Upper lobe of left lung (tissue), 6 donors: ENCODE measurements around the gene PRR5. TPM values are rescaled to one million over a fixed set of nuclear protein-coding genes. Genes with fewer than 3 reads are reported as not detected.

Source experiments
- ATAC-seq, 2 donors: fragments of 200-7000 bp; cut with Tn5 transposase; one replicate each; pipeline ENCODE4 v1.9.1; 2022; ENCODE audit warnings: mild to moderate bottlenecking in 2 of 2, moderate library complexity in 2 of 2; ENCODE audit not compliant: low FRiP score in 2 of 2
- DNase-seq, 2 donors: peaks; one replicate each; pipeline ENCODE4 v3.0.0-alpha.2; 2019 to 2020
- H3K27ac ChIP-seq, 4 donors: fragments of 200-600 bp; sonication (generic); one replicate each; pipeline ENCODE4 v1.5.1; 2016 to 2019
- H3K27me3 ChIP-seq, 4 donors: fragments of 200-600 bp; sonication (generic); one replicate each; pipeline ENCODE4 v1.5.1; 2017 to 2019
- H3K36me3 ChIP-seq, 4 donors: fragments of 200-600 bp; sonication (generic); one replicate each; pipeline ENCODE4 v1.5.1; 2016 to 2019
- H3K4me1 ChIP-seq, 4 donors: fragments of 200-600 bp; sonication (generic); one replicate each; pipeline ENCODE4 v1.5.1; 2018 to 2019
- H3K4me3 ChIP-seq, 4 donors: fragments of 200-600 bp; sonication (generic); one replicate each; pipeline ENCODE4 v1.5.1; 2017 to 2019; ENCODE audit warnings: mild to moderate bottlenecking in 2 of 4, moderate library complexity in 1 of 4
- H3K9me3 ChIP-seq, 4 donors: fragments of 200-600 bp; sonication (generic); one replicate each; pipeline ENCODE4 v1.5.1; 2018 to 2019
- CTCF ChIP-seq, 6 experiments: fragments of 450-650 bp in 4 of 6; fragments of 200-600 bp in 2 of 6; sonication (generic) in 2 of 6; IDR thresholded peaks; one replicate each; pipeline ENCODE4 v1.5.1; 2016 to 2019; ENCODE audit warnings: antibody characterized with exemption in 6 of 6
- EP300 ChIP-seq, 4 donors: sonication (generic); formaldehyde crosslinking; IDR thresholded peaks; one replicate each; pipeline ENCODE4 v1.5.1; 2017; ENCODE audit warnings: antibody characterized with exemption in 4 of 4, control low read depth in 2 of 4
- POLR2A ChIP-seq, 4 donors: fragments of 450-650 bp; IDR thresholded peaks; one replicate each; pipeline ENCODE4 v1.5.1; 2016 to 2017; ENCODE audit warnings: antibody characterized with exemption in 4 of 4, mild to moderate bottlenecking in 2 of 4
- POLR2AphosphoS5 ChIP-seq, 2 donors: sonication (generic); formaldehyde crosslinking; IDR thresholded peaks; one replicate each; pipeline ENCODE4 v1.5.1; 2017; ENCODE audit warnings: antibody characterized with exemption in 2 of 2
- WGBS, 2 donors: methylation state at CpG; one replicate each; pipeline ENCODE4 v1.1.5; 2017 to 2018; 5-methylcytosine and 5-hydroxymethylcytosine counted together
- total RNA-seq, 6 donors: library from RNA; depleted of rRNA in 4 of 6; stranded (reverse); fragments of >200 nt in 4 of 6; gene quantifications; one replicate each; pipeline versions ENCODE4 v1.1.0 to v1.2.1, GENCODE V29; 2016 to 2021
- donor health status: DM: no; HTN: no; CAD: no; lungs with moderate emphysema.
- donor health status: DM: no; HTN: yes; CAD: no; lungs with severe emphysema.

Gene PRR5
- total RNA-seq, 6 donors from 2014 or later: 13.1 to 68.1 (median 15.8) TPM

GRCh38 chr22:44698531-44699421, 3.2 kb upstream of the PRR5 start:
- H3K27ac ChIP-seq: peak overlapping the region; percentile 59 to 78 (median 68)
- peak in 1 of 2 donors; percentile 86 for DNase-seq
- WGBS, 2 donors: 61 to 70% methylated on average over 19 to 23 of the region's 23 CpGs
- H3K9me3 ChIP-seq: no peaks in the 10 kb centered on the region
- H3K27me3 ChIP-seq: no peaks in the 10 kb centered on the region
- peaks cover 9 to 34% (median 23%) of the 10 kb centered on the region in 4 donors for H3K4me1 ChIP-seq
- H3K4me3 ChIP-seq: no peak overlapping the region
- TF ChIP-seq POLR2A (IDR thresholded peaks at IDR 0.05) (no peak), CTCF (IDR thresholded peaks at IDR 0.05) (no peak), EP300 (IDR thresholded peaks at IDR 0.05) (peak in 1 of 4 donors; percentile 78), POLR2AphosphoS5 (IDR thresholded peaks at IDR 0.05) (peak; percentile 43 to 88)
- H3K36me3 ChIP-seq: no peaks in the 10 kb centered on the region
- ATAC-seq: peak; percentile 43 to 44

GRCh38 chr22:44700456-44700855, 1.5 kb upstream of the PRR5 start:
- H3K27me3 ChIP-seq: no peaks in the 10 kb centered on the region
- TF ChIP-seq CTCF (IDR thresholded peaks at IDR 0.05) (no peak), POLR2AphosphoS5 (IDR thresholded peaks at IDR 0.05) (no peak), POLR2A (IDR thresholded peaks at IDR 0.05) (no peak), EP300 (IDR thresholded peaks at IDR 0.05) (no peak)
- no peak overlapping the region for H3K4me3 ChIP-seq
- H3K4me1 ChIP-seq: peaks cover 9 to 35% (median 23%) of the 10 kb centered on the region in 4 donors
- no peaks in the 10 kb centered on the region for H3K9me3 ChIP-seq
- H3K27ac ChIP-seq: peak overlapping the region in 1 of 4 donors; percentile 5
- no peak for ATAC-seq
- no peaks in the 10 kb centered on the region for H3K36me3 ChIP-seq
- WGBS, 2 donors: 79 to 81% methylated on average over 6 of the region's 6 CpGs
- DNase-seq: no peak

DNA sequence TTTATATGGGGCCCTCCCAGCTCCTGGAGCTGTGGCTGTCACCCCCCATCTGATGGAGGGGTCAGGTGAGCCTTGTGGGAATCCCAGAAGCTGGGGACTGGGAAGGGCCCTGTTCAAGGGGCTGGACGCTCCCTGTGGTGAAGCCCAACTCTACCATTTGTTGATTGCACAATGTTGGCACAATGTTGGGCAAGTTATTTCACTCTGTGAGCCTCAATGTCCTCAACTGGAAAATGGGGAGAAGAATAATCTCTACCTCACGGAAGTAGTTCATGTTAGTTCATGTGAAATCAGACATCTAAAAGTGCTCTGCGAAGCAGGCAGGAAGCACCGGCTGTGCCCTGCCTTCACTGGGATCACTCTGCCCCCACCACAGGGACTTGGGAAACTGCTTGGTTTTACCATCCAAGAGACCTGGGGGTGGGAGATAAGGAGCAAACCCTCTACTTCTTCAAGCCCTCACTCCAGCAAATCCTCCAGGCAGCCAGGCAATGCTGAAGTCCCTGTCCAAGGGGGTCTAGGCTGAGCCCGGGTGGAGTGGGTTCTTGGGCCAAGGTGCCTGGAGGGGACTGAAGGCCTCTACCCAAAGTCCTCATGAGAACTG, 715 bp upstream of the PRR5 start:
- H3K27ac ChIP-seq: peak overlapping the region in 3 of 4 donors; percentile 46 to 73 (median 52)
- 63 to 76% methylated on average over 3 to 5 of the region's 5 CpGs for WGBS, 2 donors
- peak overlapping the region in 3 of 4 donors; percentile 71 to 80 (median 72) for H3K4me3 ChIP-seq

GRCh38 chr22:44702479-44703198, 635 bp downstream of the PRR5 start:
- ATAC-seq (no peak), DNase-seq (no peak)
- Histone ChIP-seq H3K4me1 (peaks cover 9 to 30% (median 21%) of the 10 kb centered on the region in 4 donors), H3K27me3 (no peaks in the 10 kb centered on the region), H3K27ac (peak overlapping the region in 2 of 4 donors; percentile 52 to 59), H3K4me3 (peak overlapping the region; percentile 19 to 80 (median 72)), H3K9me3 (no peaks in the 10 kb centered on the region), H3K36me3 (no peaks in the 10 kb centered on the region)
- no peak for TF ChIP-seq EP300 (IDR thresholded peaks at IDR 0.05)
- no peak for TF ChIP-seq POLR2A (IDR thresholded peaks at IDR 0.05)
- peak in 2 of 6 experiments; percentile 8 to 15 for TF ChIP-seq CTCF (IDR thresholded peaks at IDR 0.05)
- WGBS, 2 donors: 2 to 6% methylated on average over 14 to 25 of the region's 60 CpGs

More for the DNA sequence above, 715 bp upstream of the PRR5 start:
- TF ChIP-seq EP300 (IDR thresholded peaks at IDR 0.05) (no peak), CTCF (IDR thresholded peaks at IDR 0.05) (no peak), POLR2A (IDR thresholded peaks at IDR 0.05) (no peak), POLR2AphosphoS5 (IDR thresholded peaks at IDR 0.05) (no peak)
- peaks cover 9 to 35% (median 23%) of the 10 kb centered on the region in 4 donors for H3K4me1 ChIP-seq
- H3K9me3 ChIP-seq: no peaks in the 10 kb centered on the region
- DNase-seq: no peak
- no peak for ATAC-seq
- H3K36me3 ChIP-seq: no peaks in the 10 kb centered on the region
- H3K27me3 ChIP-seq: no peaks in the 10 kb centered on the region
